ENCODE data around the gene C16orf54.

- TF ChIP-seq CTCF (IDR thresholded peaks at IDR 0.05) (no peak), POLR2A (IDR thresholded peaks at IDR 0.05) (no peak)
These were observed 18.3 kb downstream of the C16orf54 start for GRCh38 chr16:29727452-29727851.

All from body of pancreas (tissue), 4 donors.